Stimulated activated CD4-positive, alpha-beta T cell treated with anti-CD3 and anti-CD28 coated beads, TNF-alpha, amount 100 ng/mL, for 48 hours (primary cell): ENCODE results near the gene PDXDC1.
A peak's percentile ranks its signal among the peaks of the same experiment; 100 is the strongest.
"Not testable (repeated sequence)": the region's sequence is repeated elsewhere in the genome, so short reads cannot be mapped to it uniquely, and the experiment has no call there.

Experiments used
- DNase-seq, 3 donors: peaks; one replicate each; pipeline ENCODE4 v3.0.0-alpha.2; 2020; ENCODE audit warnings: low read depth in 3 of 3

Gene PDXDC1

DNA sequence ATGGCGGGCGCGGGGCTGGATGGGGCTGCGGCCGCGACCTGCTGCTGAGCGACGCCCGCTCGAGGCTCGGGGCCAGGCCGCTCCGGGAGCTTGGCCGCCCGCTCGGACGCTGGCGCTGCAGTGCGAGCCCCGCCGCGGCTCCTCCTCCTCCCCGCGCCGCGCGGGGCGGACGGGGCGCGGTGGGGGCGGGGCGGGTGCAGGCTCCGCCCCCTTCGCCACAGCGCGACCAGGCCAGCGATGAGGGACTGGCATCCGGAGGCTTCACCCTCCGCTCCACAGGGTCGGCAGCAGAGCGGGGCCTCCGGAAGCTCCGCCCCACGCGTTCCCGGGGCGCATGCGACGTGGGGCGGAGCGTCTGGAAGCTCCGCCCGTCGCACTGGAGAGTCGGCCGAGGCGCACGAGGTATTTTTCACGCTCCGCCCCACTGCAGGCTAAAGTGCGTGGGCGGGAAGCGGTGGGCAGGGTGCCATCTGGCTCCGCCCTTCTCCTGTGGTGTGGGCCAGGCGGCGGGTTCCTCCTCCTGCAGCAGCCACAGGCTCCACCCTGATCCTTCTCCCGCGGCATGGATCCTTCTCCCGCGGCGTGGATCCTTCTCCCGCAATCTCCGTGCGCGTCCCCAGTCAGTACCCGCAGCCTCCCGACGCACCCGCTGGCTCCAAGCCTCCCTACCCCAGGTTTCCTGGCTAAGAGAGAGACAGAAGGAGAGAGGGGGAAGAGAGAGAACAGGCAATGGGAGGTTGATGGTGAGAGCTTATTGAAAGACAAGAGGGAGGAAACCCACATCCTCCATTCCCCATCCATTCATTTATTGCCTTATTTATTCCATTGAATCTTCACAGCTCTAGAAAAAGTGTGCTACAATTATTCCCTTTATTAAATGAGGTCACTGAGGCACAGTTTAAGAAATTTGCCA is 180.1 kb downstream of the PDXDC1 start:
- peak; percentile 73 to 82 (median 77) for DNase-seq

DNA sequence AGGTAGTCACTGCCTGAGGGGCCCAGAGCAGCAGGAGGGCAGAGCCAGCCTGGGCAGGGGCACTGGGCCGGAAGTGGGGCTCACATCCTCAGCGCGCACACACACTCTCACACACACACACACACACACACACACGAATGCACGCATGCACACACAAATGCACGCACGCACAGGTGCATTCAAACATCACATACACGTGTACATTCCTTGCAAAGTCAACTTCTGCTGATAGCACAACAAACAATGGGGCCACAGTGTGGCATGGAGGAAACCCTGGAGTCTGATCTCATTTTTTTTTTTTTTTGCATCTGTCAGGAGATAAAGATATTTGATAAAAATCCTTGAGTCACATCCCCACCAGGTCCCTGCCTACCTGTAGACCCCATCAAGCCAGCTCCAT is 182.8 kb downstream of the PDXDC1 start:
- not testable (repeated sequence) for DNase-seq

DNA sequence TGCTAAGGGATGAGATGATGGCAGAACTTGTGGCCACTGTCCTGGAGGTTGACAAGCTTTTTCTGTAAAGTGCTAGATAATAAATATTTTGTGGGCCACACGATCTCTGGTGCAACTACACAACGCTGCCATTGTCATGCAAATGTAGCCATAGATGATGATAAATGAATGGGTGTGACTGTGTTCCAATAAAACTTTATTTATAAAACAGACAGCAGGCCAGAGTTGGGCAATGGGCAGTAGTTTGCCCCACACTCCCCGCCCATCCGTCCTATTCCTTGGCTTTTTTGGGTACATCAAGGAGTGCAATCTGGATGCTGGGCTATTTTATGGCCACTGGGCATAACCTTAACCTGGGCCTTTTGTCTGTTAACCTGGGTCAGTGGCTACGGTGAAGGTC is 184.8 kb downstream of the PDXDC1 start:
- not testable (repeated sequence) for DNase-seq

DNA sequence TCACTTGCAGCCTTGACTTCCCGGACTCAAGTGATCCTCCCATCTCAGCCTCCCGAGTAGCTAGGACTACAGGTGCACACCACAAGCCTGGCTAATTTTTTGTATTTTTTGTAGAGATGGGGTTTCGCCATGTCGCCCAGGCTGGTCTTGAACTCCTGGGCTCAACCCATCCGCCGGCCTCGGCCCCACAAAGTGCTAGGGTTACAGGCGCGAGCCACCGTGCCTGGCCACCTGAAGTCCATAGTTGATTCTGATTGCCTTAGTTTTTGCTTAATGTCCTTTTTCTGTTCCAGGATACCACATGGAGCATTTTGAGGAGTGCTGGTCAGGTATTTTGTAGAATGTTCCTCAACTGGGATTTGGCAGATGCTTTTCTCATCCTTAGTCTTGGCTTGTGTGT is 185.7 kb downstream of the PDXDC1 start:
- DNase-seq, result not testable (repeated sequence)

DNA sequence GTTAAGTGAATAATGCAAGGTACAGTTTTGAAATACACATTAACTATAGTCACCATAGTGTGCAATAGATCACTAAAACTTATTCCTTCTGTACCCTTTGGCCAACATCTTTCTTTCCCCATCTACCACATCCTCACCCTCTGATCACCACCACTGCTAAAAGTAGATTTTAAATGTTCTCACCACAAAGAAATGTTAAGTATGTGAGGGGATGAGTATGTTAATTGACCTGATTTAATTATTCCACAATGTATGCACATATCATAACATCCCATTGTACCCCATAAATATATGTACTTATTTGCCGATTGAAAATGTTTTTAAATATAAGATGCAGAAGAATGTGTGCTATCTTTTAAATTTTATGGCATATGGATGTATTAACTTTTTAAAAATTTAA is 188.2 kb downstream of the PDXDC1 start:
- not testable (repeated sequence) for DNase-seq

DNA sequence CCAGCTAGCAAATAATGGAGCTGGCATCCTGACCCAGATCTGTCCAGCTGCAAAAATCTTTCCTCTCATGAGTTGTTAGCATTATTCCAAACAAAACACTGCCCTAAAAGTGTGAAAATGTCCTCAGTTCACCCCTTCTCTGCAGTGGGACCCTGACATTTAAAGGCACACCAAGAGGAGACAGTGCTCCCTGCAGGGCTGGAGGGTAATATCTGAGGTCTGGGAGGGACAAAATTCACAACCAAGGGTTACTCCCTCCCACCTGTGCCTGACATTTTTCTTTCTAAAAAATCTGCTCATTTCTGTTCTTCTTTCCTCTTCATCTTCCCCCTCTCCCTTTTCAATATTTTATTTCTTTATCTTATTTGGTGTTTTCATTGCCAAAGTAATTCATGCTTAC is 191.4 kb downstream of the PDXDC1 start:
- not testable (repeated sequence) for DNase-seq

DNA sequence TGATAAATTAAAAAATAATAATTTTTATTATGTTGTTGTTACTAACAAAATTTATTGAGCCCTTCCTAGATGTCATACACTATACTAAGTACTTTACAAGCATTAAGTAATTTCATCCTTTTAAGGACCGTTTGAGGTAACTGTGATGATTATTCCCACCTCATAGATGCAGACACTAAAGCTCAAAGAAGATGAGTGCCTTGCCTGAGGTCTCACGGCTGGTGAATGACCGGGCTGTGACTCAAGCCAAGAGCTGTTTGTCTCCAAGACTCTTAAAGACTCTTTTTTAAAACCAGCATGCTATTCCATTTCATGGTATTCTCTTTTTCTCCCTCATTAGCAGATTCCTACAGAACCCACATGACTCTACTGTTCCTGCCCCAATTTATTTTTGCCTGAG is 193.5 kb downstream of the PDXDC1 start:
- DNase-seq, result not testable (repeated sequence)

DNA sequence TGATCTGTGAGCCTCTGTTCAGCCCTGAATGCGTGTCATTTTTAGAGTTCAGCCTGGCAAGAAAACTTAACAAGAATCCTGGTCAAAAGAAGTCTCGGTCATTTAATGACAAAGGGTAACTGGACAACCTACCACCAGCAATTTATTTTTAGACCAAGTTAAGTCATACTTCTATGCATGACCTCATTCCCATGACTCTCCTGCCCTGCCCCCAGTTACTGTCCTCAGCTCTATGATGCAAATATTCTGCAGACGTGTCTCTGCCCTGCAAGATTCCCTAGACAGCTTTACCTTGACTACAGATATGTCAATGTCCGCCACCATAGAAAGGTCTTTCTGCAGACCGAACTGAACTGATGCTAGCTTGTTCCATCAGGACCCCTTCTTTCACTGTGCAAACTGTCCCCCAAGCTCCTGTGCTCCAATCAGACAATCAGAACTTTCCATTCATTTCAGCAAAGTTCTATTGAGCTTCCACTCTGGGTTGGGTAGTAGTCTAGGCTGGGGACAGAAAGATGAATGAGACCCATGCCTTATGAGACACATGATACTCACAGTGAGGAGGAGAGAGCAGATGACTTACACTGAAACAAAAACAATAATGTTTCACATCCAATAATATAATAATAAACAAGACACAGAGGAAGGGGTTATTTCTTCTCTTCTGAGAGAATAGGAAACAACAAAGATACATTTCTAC is 194.3 kb downstream of the PDXDC1 start:
- DNase-seq, result not testable (repeated sequence)

DNA sequence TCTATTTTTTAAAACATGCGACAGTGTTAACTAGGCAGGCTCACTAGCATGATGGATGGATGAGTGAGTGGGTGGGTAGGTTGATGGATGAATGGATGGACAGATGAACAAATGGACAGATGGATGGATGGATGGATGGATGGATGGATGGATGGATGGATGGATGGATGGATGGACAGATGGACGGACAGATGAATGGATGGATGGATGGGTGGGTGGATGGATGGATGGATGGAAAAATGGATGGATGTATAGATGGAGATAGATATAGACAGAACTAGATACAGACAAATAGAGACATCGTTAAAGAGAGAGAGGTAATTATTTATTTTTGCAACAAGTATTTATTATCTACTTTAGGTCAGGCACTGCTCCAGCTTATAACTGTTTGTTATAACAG is 205.1 kb downstream of the PDXDC1 start:
- DNase-seq, result not testable (repeated sequence)

DNA sequence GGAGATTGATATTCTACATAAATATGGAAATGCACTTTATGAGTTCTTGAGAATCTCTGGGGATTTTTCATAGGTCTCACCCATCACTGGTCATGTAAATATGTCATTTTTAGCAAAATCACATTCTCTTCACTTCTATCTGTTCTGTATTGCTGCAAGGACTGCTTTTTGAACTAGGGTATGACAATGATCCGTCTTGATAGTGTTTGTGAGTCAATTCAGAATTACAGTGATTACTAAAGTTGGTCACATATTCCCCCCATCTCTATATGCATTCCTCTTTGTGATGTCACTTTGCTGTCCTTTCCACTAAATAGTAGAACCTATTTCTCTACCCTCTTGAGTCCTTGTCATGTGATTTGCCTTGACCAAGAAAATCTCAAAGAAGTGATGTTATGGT is 206.1 kb downstream of the PDXDC1 start:
- DNase-seq, result not testable (repeated sequence)

DNA sequence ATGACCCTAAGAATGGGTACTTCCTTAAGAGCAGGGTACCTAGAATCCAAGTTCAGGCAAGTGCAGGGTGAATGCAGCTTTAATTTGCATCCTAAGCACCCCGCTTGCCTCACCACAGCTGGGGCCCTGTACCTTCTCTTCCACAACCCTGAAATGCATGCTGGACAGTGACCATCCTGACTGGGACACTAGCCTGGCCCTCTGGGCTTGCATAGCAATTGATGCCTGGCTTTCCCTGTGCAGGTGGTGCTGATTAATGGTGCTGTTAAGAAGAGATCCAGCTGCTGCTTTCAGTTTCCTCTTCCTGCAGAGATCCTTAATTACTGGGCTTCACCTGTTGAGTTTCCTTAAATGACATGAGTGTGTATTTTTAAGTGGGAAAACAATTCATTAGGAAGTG is 209.2 kb downstream of the PDXDC1 start:
- DNase-seq, result not testable (repeated sequence)
